Umbilical cord (tissue), 2 donors: ENCODE data around the gene PROZ. TPM values are rescaled to one million over a fixed set of nuclear protein-coding genes. Genes with fewer than 3 reads are reported as not detected.
"Not testable (repeated sequence)": the region's sequence is repeated elsewhere in the genome, so short reads cannot be mapped to it uniquely, and the experiment has no call there.

Experiments
- DNase-seq: peaks from one replicate; pipeline ENCODE4 v3.0.0-alpha.2; 2015; ENCODE audit warnings: low spot score
- total RNA-seq: library from RNA; depleted of rRNA; stranded (reverse); fragments of >200 nt; gene quantifications from one replicate; pipeline ENCODE4 v1.2.3, GENCODE V29; 2014; ENCODE audit warnings: low replicate concordance; ENCODE audit not compliant: insufficient read depth

PROZ gene, protein sequence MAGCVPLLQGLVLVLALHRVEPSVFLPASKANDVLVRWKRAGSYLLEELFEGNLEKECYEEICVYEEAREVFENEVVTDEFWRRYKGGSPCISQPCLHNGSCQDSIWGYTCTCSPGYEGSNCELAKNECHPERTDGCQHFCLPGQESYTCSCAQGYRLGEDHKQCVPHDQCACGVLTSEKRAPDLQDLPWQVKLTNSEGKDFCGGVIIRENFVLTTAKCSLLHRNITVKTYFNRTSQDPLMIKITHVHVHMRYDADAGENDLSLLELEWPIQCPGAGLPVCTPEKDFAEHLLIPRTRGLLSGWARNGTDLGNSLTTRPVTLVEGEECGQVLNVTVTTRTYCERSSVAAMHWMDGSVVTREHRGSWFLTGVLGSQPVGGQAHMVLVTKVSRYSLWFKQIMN
- 3.1 TPM for total RNA-seq

DNA sequence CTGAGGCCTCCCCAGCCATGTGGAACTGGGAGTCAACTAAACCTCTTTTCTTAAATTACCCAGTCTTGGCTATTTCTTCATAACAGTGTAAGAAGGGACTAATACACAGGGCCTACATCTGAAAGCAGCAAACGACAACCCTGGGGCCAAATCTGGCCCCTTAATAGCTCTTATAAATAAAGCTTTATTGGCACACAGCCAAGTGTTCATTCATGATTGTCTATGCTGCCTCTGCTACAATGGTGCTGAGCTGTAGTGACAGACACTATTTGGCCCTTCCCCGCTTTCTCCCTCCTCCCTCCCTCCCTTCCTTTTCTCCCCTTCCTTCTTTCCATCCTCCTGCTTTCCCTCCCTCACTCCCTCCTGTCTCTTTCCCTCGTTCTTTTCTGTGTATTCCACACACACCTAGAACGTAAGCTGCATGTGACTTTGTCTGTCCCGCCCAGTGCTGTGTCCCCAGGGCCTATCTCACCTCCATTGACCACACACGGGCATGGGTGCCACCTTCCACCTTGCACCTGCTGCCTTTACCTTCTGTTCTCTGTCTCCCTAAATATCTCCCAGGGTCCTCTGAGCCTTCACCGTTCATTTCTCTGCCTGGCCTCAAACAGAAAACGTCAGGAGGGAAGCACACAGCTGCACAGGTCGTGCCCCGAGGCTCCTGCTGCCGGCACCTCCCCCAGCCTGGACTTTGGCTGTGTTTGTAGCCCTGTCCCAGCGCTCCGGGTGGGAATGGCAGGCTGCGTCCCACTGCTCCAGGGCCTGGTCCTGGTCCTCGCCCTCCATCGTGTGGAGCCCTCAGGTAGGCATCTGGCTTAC, at the start of gene PROZ:
Gene PROZ, plus strand, starts transcription at position 720 of the 819 bp plus-strand sequence. Its CDS starts 13 bp downstream, at position 733.
- no peak for DNase-seq

DNA sequence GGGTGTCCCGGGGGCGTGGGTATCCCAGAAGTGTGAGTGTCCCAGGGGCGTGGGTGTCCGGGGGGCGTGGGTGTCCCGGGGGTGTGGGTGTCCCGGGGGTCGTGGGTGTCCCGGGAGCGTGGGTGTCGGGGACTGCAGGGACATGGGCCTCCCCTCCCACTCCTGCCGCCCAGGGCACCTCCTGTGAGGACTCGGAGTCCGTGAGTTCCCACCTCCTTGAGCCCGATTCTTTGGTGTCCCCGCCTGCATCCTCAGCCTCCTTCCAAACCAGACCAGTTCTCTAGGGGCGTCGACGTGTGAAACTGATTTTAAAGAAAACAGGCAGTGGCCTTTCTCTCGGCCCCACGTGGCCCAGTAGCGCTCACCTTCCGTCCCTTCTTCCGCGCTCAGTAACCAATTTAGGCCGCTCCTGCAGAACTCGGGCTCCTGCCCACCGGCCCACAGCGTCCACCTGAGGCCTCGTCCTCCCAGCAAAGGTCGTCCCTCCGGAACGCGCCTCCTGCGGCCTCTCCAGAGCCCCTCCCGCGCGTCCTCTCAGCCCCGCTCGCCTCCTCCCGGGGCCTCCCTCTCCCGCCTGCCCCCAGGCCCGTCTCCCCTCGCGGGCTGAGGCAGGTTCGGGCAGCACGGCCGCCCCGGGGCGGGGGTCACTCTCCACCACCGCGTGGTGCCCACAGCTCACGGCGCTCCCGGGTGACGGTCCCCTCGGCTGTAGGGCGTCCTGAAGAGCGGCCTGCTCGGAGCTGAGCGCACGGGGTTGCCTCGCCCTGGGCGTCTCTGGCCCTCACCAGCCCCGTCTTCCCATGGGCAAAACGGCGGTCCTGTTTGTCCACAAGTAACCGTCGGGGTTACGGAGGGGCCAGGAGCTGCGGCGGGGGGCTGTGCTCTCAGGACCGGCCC, 49.0 kb upstream of the PROZ start:
- DNase-seq, result no peak

- peak; percentile 58 for DNase-seq
Observed at GRCh38 chr13:113110048-113110851, 48.2 kb upstream of the PROZ start.

DNA sequence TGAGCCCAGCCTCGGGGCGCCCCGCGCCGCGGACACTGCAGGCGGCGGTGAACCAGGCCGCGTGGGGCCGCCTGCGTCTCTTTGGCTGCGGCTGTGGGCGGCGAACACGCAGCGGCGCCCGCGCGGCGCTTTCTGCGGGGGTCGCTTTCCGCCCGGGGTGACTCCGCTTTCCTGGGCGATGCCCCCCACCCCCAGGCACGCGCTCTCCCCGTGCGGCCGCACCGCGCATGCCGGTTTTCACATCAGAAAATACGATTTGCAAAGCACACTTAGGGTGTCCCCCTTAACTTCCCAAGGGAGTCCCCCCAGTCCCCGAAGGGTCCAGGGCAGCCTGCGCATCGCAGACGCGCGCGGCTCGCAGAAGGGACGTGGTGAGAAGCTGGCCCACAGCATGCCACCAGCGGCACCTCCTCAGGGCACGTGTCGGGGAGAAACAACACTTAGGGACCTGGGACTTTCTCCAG, 47.6 kb upstream of the PROZ start:
- no peak for DNase-seq

DNA sequence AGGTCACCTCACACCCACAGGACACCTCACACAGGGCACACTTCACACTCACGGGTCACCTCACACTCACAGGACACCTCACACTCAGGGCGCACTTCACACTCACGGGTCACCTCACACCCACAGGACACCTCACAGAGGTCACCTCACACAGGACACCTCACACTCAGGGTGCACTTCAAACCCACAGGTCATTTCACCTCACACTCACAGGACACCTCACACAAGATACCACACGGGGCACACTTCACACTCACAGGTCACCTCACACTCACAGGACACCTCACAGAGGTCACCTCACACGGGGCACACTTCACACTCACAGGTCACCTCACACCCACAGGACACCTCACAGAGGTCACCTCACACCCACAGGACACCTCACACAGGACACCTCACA, 46.6 kb upstream of the PROZ start:
- not testable (repeated sequence) for DNase-seq

GRCh38 chr13:113112475-113112874, 46.0 kb upstream of the PROZ start:
- DNase-seq, result not testable (repeated sequence)

DNA sequence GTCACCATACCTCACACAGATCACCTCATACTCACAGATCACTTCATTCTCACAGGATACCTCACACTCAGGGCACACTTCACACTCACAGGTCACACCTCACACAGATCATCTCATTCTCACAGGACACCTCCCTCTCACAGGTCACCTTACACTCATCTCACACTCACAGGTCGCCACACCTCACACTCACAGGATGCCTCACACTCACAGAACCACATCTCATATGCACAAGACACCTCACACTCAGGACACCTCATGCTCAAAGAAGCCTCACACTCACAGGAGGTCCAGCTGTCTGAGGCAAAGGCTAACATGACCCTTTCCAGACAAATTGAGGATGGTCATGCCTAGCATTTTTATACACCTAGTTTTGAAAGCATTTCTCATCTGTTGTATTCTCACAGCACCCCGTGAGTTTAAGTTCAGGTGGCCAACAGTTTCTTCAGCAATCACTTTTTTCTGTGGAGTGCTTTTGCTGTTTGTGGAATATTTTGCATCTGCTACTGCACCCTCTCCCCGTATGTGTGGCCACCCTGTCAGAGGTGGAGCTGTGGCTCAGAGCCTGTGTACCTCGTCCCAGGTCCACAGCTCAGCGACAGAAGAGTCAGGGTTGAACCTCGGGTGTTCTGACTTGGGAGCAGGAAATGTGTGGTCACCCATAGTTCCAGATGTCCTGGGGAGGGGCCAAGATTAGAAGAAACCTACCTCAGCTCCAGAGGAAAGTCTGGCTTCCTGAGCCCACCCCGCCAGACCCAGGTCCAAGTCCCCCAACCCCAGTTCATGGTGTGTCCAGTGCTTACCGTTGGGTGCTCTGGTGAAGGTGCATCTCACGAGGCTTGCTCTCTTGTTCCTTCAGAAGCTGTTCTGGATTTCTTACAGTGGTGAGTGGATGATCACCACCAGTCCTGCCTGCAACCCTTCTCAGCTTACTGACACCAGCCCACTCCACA, 45.3 kb upstream of the PROZ start:
- no peak for DNase-seq

GRCh38 chr13:113113846-113114271, 44.6 kb upstream of the PROZ start:
- DNase-seq, result no peak

DNA sequence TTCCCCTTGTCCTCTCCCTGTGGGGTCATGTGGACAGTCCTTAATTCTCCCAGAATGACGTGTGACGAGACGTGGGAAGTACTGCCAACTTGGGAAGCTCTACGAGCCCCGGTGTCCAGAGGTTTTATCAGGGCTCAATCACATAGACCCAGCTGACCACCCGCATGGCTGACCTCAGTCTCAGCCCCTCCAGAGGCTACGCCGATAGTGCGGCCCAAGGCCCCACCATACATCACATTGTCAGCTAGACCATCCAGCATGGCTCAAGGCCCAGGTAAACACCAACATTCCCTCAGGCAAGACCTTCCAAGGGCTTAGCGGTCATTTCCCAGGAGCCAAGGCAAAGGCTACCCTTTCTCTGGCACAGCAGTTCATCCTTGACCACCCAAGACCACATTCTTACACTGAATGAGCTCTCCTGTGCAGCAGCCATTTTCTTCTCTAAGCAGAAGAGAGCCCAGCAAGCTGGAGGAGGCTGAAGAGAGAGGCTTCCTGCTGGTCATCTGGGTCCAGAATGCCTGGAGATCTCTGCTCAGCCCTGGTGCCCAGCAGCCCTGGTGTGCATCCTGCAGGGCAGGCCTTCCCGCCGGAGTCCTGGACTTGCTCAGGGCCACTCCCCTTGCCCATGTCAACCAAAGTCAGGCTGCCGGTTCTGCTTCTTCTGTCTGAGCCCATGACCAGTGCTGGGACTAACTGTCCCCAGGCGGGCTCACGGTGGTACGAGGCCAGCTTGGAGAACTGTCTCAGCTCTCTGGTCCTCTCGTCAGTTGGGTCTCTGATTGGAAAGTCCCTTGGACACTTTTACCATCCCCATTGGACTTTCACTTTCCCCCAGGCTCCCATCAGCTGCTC, 43.7 kb upstream of the PROZ start:
- no peak for DNase-seq

DNA sequence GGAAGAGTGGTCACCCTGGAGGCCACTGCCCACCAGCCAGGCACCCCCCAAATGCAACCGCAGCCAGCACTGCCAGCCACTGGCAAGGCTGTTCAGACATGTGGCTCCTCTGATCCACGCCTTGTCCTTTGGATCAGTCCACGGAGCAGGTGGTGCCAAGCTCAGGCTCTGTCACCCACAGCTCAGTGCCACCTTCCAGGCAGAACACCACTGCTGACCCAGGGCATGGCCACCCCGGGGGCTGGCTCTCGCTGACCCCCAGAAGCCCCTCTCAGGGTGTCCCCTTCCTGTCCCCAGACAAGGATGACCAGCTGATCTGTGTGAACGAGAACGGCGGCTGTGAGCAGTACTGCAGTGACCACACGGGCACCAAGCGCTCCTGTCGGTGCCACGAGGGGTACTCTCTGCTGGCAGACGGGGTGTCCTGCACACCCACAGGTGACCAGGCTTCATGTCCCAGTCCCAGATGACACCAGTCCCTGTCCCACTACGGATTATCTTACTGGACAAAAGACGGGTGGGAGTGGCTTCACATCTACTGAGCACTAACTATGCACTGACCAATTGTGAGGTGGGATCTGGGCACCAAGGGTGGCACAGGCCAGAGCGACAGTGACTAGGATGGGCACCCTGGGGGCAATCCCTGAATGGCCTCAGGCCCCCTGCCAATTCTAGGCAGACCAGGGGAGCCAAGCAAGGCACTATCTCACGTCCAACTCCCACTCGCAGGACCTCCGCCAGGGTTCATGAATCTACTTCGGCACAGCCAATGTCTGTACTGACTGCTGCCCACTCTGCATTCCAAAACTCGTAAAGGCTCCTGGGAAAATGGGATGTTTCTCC, 42.9 kb upstream of the PROZ start:
- DNase-seq, result no peak

GRCh38 chr13:113116206-113116800, 42.1 kb upstream of the PROZ start:
- DNase-seq, result no peak

DNA sequence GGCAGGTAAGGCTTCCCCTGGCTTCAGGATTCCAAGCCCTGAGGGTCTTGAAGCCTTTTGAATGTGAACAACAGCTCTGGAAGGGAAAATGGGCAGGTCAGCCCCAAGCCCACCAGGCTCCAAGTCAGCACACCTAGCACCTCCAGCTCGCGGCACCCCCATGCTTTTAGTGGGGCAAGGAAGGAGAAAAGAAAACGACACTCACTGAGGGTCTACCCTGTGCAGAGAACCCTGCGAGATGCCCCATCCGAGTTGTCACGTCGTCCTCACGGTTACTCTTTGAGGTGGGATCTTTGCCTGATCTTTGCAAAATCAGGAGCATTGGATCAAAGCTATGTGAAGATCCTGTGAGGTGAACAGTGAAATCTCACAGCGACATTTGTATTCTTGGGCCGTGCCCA, 41.6 kb upstream of the PROZ start:
- DNase-seq, result no peak

DNA sequence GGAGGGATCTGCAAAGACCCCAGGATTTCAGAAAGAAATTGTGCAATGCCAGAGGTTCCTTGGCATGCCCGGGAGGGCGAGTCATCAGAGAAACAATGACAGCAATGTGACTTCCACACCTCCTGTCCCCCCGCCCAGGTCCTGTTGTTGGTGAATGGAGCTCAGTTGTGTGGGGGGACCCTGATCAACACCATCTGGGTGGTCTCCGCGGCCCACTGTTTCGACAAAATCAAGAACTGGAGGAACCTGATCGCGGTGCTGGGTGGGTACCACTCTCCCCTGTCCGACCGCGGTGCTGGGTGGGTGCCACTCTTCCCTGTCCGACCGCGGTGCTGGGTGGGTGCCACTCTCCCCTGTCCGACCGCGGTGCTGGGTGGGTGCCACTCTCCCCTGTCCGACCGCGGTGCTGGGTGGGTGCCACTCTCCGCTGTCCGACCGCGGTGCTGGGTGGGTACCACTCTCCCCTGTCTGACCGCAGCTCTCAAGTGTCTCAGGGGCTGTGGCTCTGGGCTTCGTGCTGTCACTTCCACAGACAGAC, 41.0 kb upstream of the PROZ start:
- DNase-seq, result no peak

DNA sequence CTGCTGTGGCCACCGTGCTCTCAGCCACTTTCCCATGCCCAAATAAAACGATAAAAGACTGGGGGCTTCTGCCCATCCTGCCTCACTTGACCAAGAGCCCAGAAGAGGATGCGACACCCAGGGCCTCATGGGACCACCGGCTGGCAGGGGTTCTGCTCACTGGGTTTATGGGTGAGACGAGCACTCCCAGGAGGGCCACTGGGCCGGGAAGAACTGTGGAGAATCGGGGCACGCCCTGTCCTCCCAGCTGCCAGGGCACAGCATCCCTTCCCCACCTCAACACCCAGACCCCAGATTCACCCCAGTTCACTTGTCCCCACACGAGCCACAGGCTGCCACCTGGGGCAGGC, 40.6 kb upstream of the PROZ start:
- DNase-seq, result no peak

GRCh38 chr13:113118261-113119021, 40.0 kb upstream of the PROZ start:
- DNase-seq, result no peak

DNA sequence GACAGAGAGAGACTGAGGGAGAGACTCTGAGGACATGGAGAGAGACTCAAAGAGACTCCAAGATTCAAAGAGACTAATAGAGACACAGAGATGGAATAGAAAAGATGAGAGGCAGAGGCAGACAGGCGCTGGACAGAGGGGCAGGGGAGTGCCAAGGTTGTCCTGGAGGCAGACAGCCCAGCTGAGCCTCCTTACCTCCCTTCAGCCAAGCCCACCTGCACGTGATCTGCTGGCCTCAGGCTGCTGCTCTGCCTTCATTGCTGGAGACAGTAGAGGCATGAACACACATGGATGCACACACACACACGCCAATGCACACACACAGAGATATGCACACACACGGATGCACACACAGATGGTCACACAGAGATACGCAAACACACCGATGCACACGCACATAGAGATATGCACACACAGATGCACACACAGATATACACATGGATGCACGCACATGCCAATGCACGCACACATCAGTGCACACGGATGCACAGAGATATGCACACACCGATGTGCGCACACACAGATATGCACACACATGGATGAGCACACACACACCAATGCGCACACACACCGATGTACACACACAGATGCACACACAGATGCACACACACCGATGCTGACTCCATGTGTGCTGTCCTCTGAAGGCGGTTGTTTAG, 39.2 kb upstream of the PROZ start:
- no peak for DNase-seq
